ENCODE data around the gene LRFN5. TPM values are rescaled to one million over a fixed set of nuclear protein-coding genes. Genes with fewer than 3 reads are reported as not detected.

Gene LRFN5
- total and polyA plus RNA-seq, 2 of the 8 experiments (the other 6 are each of a cell fraction or from before 2014, with no cell fraction given) = 0.85 to 4.7 TPM

DNA sequence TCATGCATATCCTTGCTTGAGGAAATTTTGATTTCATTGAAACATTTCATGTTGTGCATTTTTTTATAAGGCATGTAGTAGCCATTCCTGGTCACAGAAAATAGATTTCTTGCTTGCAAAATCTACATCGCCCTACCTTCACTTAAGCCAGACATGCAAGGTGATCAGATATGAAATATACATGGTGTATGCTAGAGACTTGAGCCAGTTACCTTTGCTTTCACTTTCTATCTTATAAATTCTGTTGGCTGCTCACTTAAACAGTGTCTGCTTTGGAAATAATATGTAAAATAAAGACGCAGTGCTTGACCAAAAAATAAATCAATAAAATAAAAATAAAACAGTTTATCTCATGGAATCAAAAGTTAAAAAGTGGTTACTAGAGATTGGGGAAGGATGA is 136.5 kb downstream of the LRFN5 start (continued):
- TF ChIP-seq POU5F1 (IDR thresholded peaks at IDR 0.05; ENCODE audit: low read depth, low read length) (no peak), CTBP2 (IDR thresholded peaks at IDR 0.05; ENCODE audit: borderline replicate concordance, insufficient read depth, insufficient read length, low read length) (no peak), SUZ12 (IDR thresholded peaks at IDR 0.05; ENCODE audit: low read length) (no peak), ATF3 (IDR thresholded peaks at IDR 0.05; ENCODE audit: insufficient read depth, low read depth, low read length) (no peak), EP300 (IDR thresholded peaks at IDR 0.05; ENCODE audit: borderline replicate concordance in 1 of 2, low read depth in 2 of 2, low read length in 2 of 2) (no peak), CHD2 (IDR thresholded peaks at IDR 0.05; ENCODE audit: low read length) (no peak), YY1 (IDR thresholded peaks at IDR 0.05; ENCODE audit: low read depth, low read length) (no peak), KDM5A (IDR thresholded peaks at IDR 0.05; ENCODE audit: low read length) (no peak)

Measured in H1 (cell line).